ENCODE results near the gene MCCD1. TPM values are rescaled to one million over a fixed set of nuclear protein-coding genes. Genes with fewer than 3 reads are reported as not detected.
A peak's percentile ranks its signal among the peaks of the same experiment; 100 is the strongest.

Gene MCCD1
- total RNA-seq, 1 experiment from 2014 or later, result not detected

DNA sequence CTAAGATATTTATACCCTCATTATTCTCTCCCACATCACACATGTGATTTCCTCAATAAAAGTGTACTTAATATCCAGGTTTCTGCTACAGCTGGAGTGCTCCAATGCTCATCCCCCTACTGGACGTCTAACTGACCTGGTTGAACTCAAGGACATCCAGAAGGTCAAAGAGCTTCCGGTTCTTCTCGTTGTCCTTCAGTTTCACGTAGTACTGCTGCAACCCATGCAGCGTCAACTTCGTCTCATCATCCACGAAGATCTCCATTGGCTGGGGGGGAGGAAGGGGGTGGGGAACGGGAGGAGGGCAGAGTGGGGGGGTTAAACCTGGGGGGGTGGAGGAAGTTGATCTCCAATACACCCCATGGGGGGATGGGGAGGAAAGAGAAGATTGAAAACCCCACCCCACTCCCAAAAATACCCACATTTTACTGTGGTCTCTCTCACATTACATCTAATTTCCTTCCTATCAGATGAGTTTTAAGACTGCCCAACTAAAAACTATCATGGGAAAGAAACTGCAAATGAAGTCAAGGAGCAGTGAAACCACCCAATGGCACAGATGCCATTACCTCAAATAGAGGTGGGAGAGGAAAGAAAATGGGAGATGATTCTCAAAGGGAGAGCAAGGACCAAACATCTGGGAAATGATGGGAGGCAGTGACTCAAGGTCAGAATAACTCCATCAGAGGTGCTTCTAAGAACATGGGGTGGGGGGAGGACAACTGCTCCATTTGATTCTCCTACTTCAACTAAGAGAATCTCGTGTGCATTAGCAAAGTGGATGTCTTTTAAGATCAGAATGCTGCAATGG is 4.1 kb downstream of the MCCD1 start:
- ChIA-PET CTCF (no interaction called here), POLR2A (no interaction called here)
- Histone ChIP-seq H3K36me3 (ENCODE audit: control insufficient read depth, insufficient read depth, low read length) (peaks cover 44% of the 10 kb centered on the region), H3K9me3 (ENCODE audit: control insufficient read depth, insufficient read depth, low read depth, low read length) (no peaks in the 10 kb centered on the region), H3K4me3 (ENCODE audit: low read depth in 2 of 2, low read length in 2 of 2) (no peak overlapping the region), H3K27me3 (ENCODE audit: control insufficient read depth, insufficient read depth, low read length) (no peaks in the 10 kb centered on the region), H3K4me1 (ENCODE audit: control insufficient read depth, insufficient read depth, low read length) (peaks cover 4% of the 10 kb centered on the region; the same call in 1 of the 2 replicates), H3K27ac (ENCODE audit: low read length) (no peak overlapping the region)
- no peak for TF ChIP-seq TCF7L2 (IDR thresholded peaks at IDR 0.05; ENCODE audit: low read depth, low read length)
- TF ChIP-seq, protein P1, sequence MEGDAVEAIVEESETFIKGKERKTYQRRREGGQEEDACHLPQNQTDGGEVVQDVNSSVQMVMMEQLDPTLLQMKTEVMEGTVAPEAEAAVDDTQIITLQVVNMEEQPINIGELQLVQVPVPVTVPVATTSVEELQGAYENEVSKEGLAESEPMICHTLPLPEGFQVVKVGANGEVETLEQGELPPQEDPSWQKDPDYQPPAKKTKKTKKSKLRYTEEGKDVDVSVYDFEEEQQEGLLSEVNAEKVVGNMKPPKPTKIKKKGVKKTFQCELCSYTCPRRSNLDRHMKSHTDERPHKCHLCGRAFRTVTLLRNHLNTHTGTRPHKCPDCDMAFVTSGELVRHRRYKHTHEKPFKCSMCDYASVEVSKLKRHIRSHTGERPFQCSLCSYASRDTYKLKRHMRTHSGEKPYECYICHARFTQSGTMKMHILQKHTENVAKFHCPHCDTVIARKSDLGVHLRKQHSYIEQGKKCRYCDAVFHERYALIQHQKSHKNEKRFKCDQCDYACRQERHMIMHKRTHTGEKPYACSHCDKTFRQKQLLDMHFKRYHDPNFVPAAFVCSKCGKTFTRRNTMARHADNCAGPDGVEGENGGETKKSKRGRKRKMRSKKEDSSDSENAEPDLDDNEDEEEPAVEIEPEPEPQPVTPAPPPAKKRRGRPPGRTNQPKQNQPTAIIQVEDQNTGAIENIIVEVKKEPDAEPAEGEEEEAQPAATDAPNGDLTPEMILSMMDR (IDR thresholded peaks at IDR 0.05), result no peak
- no peak for TF ChIP-seq POLR2AphosphoS5 (IDR thresholded peaks at IDR 0.05; ENCODE audit: low read depth, low read length)
- TF ChIP-seq, protein P2, sequence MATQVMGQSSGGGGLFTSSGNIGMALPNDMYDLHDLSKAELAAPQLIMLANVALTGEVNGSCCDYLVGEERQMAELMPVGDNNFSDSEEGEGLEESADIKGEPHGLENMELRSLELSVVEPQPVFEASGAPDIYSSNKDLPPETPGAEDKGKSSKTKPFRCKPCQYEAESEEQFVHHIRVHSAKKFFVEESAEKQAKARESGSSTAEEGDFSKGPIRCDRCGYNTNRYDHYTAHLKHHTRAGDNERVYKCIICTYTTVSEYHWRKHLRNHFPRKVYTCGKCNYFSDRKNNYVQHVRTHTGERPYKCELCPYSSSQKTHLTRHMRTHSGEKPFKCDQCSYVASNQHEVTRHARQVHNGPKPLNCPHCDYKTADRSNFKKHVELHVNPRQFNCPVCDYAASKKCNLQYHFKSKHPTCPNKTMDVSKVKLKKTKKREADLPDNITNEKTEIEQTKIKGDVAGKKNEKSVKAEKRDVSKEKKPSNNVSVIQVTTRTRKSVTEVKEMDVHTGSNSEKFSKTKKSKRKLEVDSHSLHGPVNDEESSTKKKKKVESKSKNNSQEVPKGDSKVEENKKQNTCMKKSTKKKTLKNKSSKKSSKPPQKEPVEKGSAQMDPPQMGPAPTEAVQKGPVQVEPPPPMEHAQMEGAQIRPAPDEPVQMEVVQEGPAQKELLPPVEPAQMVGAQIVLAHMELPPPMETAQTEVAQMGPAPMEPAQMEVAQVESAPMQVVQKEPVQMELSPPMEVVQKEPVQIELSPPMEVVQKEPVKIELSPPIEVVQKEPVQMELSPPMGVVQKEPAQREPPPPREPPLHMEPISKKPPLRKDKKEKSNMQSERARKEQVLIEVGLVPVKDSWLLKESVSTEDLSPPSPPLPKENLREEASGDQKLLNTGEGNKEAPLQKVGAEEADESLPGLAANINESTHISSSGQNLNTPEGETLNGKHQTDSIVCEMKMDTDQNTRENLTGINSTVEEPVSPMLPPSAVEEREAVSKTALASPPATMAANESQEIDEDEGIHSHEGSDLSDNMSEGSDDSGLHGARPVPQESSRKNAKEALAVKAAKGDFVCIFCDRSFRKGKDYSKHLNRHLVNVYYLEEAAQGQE (IDR thresholded peaks at IDR 0.05; ENCODE audit: insufficient read depth in 1 of 2, low read depth in 2 of 2, low read length in 1 of 2), result no peak
- TF ChIP-seq SIN3A (IDR thresholded peaks at IDR 0.05; ENCODE audit: borderline replicate concordance, insufficient read depth, low read depth, low read length), result no peak
- intact Hi-C loops (cut with micrococcal nuclease; ENCODE audit: unreplicated experiment), result no loop called here
- no peak for DNase-seq (ENCODE audit: low read depth, low spot score)
- no TSS peak for BruUV-seq (replicated peaks)
- ATAC-seq, result no peak
- in situ Hi-C loops (cut with HindIII; ENCODE audit: low pct_unique_long_range_greater_than_20kb, low sequenced_read_pairs), result no loop called here

DNA sequence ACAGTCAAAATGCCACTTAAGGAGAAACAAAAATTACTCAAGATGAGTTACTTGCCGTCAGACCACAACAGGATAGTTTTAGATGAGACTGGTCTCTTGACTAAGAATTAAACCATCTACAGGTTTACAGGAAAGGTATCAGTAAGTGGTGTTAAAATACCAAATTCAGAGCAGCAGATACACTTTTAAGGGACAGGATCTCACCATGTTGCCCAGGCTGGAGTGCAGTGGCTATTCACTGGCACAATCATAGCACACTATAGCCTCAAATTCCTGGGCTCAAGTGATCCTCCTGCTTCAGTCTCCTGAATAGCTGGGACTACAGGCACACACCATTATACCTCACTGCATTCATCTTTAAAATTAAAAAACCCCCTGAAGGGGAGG is 4.7 kb downstream of the MCCD1 start:
- BruUV-seq (replicated peaks), result TSS peak; percentile 48
- no peaks in the 10 kb centered on the region for H3K9me3 ChIP-seq (ENCODE audit: control insufficient read depth, insufficient read depth, low read depth, low read length)
- intact Hi-C loops (cut with micrococcal nuclease; ENCODE audit: unreplicated experiment), result no loop called here
- no peaks in the 10 kb centered on the region for H3K27me3 ChIP-seq (ENCODE audit: control insufficient read depth, insufficient read depth, low read length)
- H3K36me3 ChIP-seq (ENCODE audit: control insufficient read depth, insufficient read depth, low read length), result peaks cover 46% of the 10 kb centered on the region
- peaks cover 4% of the 10 kb centered on the region for H3K4me1 ChIP-seq (ENCODE audit: control insufficient read depth, insufficient read depth, low read length)
- POLR2A ChIA-PET, result interaction anchor here (0.7 kb wide), 1 partner anchor 9 kb away, joined by 13 read pairs; no protein-coding TSS in a partner anchor
- H3K27ac ChIP-seq (ENCODE audit: low read length), result no peak overlapping the region
- TF ChIP-seq TCF7L2 (IDR thresholded peaks at IDR 0.05; ENCODE audit: low read depth, low read length) (no peak), POLR2AphosphoS5 (IDR thresholded peaks at IDR 0.05; ENCODE audit: low read depth, low read length) (no peak)
- TF ChIP-seq, protein P1 (IDR thresholded peaks at IDR 0.05), result no peak
- no peak overlapping the region for H3K4me3 ChIP-seq (ENCODE audit: low read depth in 2 of 2, low read length in 2 of 2)
- ATAC-seq, result no peak
- no peak for DNase-seq (ENCODE audit: low read depth, low spot score)
- CTCF ChIA-PET, result no interaction called here
- in situ Hi-C loops (cut with HindIII; ENCODE audit: low pct_unique_long_range_greater_than_20kb, low sequenced_read_pairs), result no loop called here

All from Panc1 (cell line).